Tibial nerve (tissue), 4 donors: ENCODE measurements around the gene TRAF3. TPM values are rescaled to one million over a fixed set of nuclear protein-coding genes. Genes with fewer than 3 reads are reported as not detected.

Experiments
- DNase-seq, 2 donors: peaks; one replicate each; pipeline ENCODE4 v3.0.0-alpha.2; 2019; ENCODE audit warnings: low spot score in 2 of 2
- H3K27ac ChIP-seq, 4 donors: fragments of 200-600 bp; sonication (generic) in 3 of 4; one replicate each; pipeline ENCODE4 v1.5.1; 2017 to 2019; ENCODE audit warnings: mild to moderate bottlenecking in 1 of 4
- H3K27me3 ChIP-seq, 2 donors: fragments of 200-600 bp; sonication (generic) in 1 of 2; one replicate each; pipeline versions ENCODE4 v1.5.1 to v1.6.0; 2017 to 2019
- H3K36me3 ChIP-seq, 3 donors: fragments of 200-600 bp; sonication (generic); one replicate each; pipeline ENCODE4 v1.5.1; 2018 to 2019
- H3K4me1 ChIP-seq, 4 donors: fragments of 200-600 bp; sonication (generic) in 3 of 4; one replicate each; pipeline ENCODE4 v1.5.1; 2017 to 2019
- H3K4me3 ChIP-seq, 4 donors: fragments of 200-600 bp; sonication (generic) in 3 of 4; one replicate each; pipeline ENCODE4 v1.5.1; 2017 to 2019; ENCODE audit warnings: mild to moderate bottlenecking in 1 of 4, moderate library complexity in 1 of 4
- H3K9me3 ChIP-seq, 4 donors: fragments of 200-600 bp; sonication (generic) in 3 of 4; one replicate each; pipeline ENCODE4 v1.5.1; 2017 to 2019
- CTCF ChIP-seq, 5 experiments: fragments of 200-600 bp in 3 of 5; fragments of 450-650 bp in 2 of 5; sonication (generic) in 3 of 5; IDR thresholded peaks; one replicate each; pipeline ENCODE4 v1.5.1; 2016 to 2019; ENCODE audit warnings: antibody characterized with exemption in 5 of 5, mild to moderate bottlenecking in 3 of 5, moderate library complexity in 2 of 5
- EP300 ChIP-seq, 2 donors: sonication (generic); formaldehyde crosslinking; IDR thresholded peaks; one replicate each; pipeline ENCODE4 v1.6.1; 2017; ENCODE audit warnings: antibody characterized with exemption in 2 of 2, mild to moderate bottlenecking in 1 of 2
- POLR2A ChIP-seq, 2 donors: fragments of 450-650 bp; IDR thresholded peaks; one replicate each; pipeline ENCODE4 v1.6.1; 2017; ENCODE audit warnings: antibody characterized with exemption in 2 of 2, mild to moderate bottlenecking in 2 of 2, moderate library complexity in 2 of 2
- WGBS, 2 donors: methylation state at CpG; one replicate each; pipeline ENCODE4 v1.1.5; 2018; 5-methylcytosine and 5-hydroxymethylcytosine counted together
- total RNA-seq, 4 donors: library from RNA; depleted of rRNA; stranded (reverse); fragments of >200 nt; gene quantifications; one replicate each; pipeline ENCODE4 v1.1.0, GENCODE V29; 2016

The TRAF3 gene
- total RNA-seq = 10 to 100 TPM in 2 of 4 donors, 1 to 10 TPM in 2; 4.8 to 20.7 (median 13.4) TPM

- Histone ChIP-seq H3K27me3 (no peaks in the 10 kb centered on the region), H3K27ac (peak within 1 kb of the TSS; percentile 75 to 91 (median 84)), H3K4me3 (peak within 1 kb of the TSS; percentile 43 to 87 (median 72)), H3K36me3 (no peaks in the 10 kb centered on the region), H3K9me3 (no peaks in the 10 kb centered on the region), H3K4me1 (peaks cover 0 to 29% (median 16%) of the 10 kb centered on the region in 4 donors)
- TF ChIP-seq EP300 (IDR thresholded peaks at IDR 0.05) (peak in 1 of 2 donors; percentile 30), POLR2A (IDR thresholded peaks at IDR 0.05) (no peak)
- 29 to 40% methylated on average over 55 to 73 of the region's 163 CpGs for WGBS, 2 donors
- DNase-seq = no peak
Measured at GRCh38 chr14:102776761-102777710, at the start of gene TRAF3. TRAF3 (plus strand) TSS chr14:102777449; CDS start chr14:102870202, 92,753 bp downstream.

GRCh38 chr14:102728501-102728900 lies 48.7 kb upstream of the TRAF3 start:
- peaks cover 0 to 11% (median 0%) of the 10 kb centered on the region in 4 donors for H3K4me1 ChIP-seq
- DNase-seq = no peak
- H3K27me3 ChIP-seq = no peaks in the 10 kb centered on the region
- H3K4me3 ChIP-seq = no peak overlapping the region
- H3K36me3 ChIP-seq = peaks cover 0 to 80% (median 13%) of the 10 kb centered on the region in 3 donors
- no peaks in the 10 kb centered on the region for H3K9me3 ChIP-seq
- 87 to 89% methylated on average over 6 of the region's 6 CpGs for WGBS, 2 donors
- no peak overlapping the region for H3K27ac ChIP-seq
- TF ChIP-seq POLR2A (IDR thresholded peaks at IDR 0.05) (no peak), EP300 (IDR thresholded peaks at IDR 0.05) (no peak), CTCF (IDR thresholded peaks at IDR 0.05) (no peak)

- DNase-seq = no peak
- TF ChIP-seq CTCF (IDR thresholded peaks at IDR 0.05) (no peak), POLR2A (IDR thresholded peaks at IDR 0.05) (no peak), EP300 (IDR thresholded peaks at IDR 0.05) (no peak)
- no peaks in the 10 kb centered on the region for H3K27me3 ChIP-seq
- 69 to 76% methylated on average over 6 of the region's 6 CpGs for WGBS, 2 donors
- H3K36me3 ChIP-seq = peaks cover 0 to 79% (median 13%) of the 10 kb centered on the region in 3 donors
- no peaks in the 10 kb centered on the region for H3K9me3 ChIP-seq
- peaks cover 0 to 11% (median 0%) of the 10 kb centered on the region in 4 donors for H3K4me1 ChIP-seq
- H3K4me3 ChIP-seq = no peak overlapping the region
- no peak overlapping the region for H3K27ac ChIP-seq
Measured at GRCh38 chr14:102729268-102729667, 48.0 kb upstream of the TRAF3 start.

- DNase-seq = no peak
- Histone ChIP-seq H3K4me3 (no peak overlapping the region), H3K9me3 (no peaks in the 10 kb centered on the region), H3K27ac (no peak overlapping the region), H3K27me3 (no peaks in the 10 kb centered on the region), H3K36me3 (peaks cover 0 to 74% (median 13%) of the 10 kb centered on the region in 3 donors), H3K4me1 (peaks cover 0 to 11% (median 0%) of the 10 kb centered on the region in 4 donors)
- no peak for TF ChIP-seq POLR2A (IDR thresholded peaks at IDR 0.05)
- TF ChIP-seq CTCF (IDR thresholded peaks at IDR 0.05) = no peak
- WGBS, 2 donors = 94% methylated on average over 8 of the region's 8 CpGs
Measured at GRCh38 chr14:102729825-102730224, 47.4 kb upstream of the TRAF3 start.

GRCh38 chr14:102731101-102731870 lies 46.0 kb upstream of the TRAF3 start:
- Histone ChIP-seq H3K4me1 (peaks cover 0 to 11% (median 0%) of the 10 kb centered on the region in 4 donors), H3K27me3 (no peaks in the 10 kb centered on the region), H3K36me3 (peaks cover 0 to 64% (median 8%) of the 10 kb centered on the region in 3 donors), H3K4me3 (no peak overlapping the region), H3K9me3 (no peaks in the 10 kb centered on the region), H3K27ac (no peak overlapping the region)
- no peak for TF ChIP-seq EP300 (IDR thresholded peaks at IDR 0.05)
- TF ChIP-seq POLR2A (IDR thresholded peaks at IDR 0.05) = no peak
- DNase-seq = no peak
- WGBS, 2 donors = 91 to 93% methylated on average over 10 to 15 of the region's 15 CpGs
